Activated CD8-positive, alpha-beta memory T cell treated with anti-CD3 and anti-CD28 coated beads, Interleukin-2, amount 50 U/mL, for 4 hours (primary cell): Measurements from ENCODE around the gene CDC20.
A peak's percentile ranks its signal among the peaks of the same experiment; 100 is the strongest.
"Not testable (repeated sequence)": the region's sequence is repeated elsewhere in the genome, so short reads cannot be mapped to it uniquely, and the experiment has no call there.

Experiments
- DNase-seq: peaks from one replicate; pipeline ENCODE4 v3.0.0-alpha.2; 2020

The CDC20 gene

DNA sequence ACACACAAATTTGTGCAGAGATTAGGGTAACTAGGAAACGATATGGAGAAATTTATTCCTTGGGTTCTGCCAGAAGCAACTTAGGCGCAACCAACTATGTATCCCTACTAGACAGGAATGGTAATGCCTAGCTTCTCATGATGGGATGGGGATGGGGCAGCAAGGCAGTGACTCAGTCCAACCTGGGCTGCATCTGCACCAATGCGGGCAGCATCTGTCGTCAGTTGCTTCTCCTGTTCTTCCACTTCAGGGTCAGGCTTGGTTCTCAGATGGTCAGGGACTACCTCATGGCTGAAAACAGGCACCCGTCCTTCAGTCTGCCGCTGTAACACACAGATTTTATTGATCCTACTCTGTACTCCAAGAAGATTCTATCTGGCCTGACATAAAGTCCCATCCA is 27.9 kb downstream of the CDC20 start:
- no peak for DNase-seq

DNA sequence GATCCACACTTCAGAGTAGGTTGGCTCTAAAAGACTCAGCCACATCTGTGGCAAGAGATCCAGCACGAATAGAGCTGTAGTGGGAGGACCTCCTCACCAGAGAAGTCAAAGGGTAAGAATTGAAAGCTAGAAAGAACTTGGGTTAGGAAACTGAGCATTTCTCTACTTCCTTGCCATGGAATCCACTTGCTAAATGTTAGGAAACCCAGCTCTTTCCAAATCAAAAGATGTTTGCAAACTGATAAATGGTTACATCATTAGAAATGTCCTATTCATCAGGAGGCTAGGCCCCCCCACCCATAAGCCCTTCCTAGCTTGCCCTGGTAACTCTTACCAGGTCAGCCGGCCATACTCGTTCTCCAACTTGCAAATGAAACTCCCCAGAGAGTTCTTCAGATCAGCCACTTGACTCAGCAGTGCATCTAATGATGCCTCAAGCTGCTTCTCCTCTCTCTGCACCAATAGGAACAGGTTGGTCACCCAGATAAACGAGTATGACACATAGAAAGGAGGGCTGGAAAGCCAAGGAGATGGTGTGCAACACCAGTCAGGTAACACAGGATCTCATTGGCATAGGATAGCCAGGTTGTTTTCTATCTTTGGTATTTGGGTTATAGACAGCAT is 29.3 kb downstream of the CDC20 start:
- no peak for DNase-seq

DNA sequence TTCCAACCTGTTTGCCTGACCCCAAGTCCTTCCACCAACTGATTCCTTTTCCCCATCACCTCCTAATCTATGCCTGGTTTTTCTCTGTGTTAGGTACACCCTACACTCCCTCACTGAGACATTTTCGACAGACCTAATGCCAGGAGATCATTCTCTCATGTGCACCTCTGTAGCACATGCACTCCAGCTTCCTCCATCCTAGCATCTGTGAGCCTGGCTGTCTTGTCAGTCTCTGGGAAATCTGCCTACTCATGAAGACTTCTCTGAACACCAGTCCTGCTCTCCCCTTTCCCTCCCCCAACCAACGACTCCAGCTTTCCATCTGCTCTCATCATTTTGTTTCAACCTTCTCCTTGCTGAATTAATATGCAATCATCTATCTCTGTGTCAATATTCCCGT is 29.8 kb downstream of the CDC20 start:
- no peak for DNase-seq

DNA sequence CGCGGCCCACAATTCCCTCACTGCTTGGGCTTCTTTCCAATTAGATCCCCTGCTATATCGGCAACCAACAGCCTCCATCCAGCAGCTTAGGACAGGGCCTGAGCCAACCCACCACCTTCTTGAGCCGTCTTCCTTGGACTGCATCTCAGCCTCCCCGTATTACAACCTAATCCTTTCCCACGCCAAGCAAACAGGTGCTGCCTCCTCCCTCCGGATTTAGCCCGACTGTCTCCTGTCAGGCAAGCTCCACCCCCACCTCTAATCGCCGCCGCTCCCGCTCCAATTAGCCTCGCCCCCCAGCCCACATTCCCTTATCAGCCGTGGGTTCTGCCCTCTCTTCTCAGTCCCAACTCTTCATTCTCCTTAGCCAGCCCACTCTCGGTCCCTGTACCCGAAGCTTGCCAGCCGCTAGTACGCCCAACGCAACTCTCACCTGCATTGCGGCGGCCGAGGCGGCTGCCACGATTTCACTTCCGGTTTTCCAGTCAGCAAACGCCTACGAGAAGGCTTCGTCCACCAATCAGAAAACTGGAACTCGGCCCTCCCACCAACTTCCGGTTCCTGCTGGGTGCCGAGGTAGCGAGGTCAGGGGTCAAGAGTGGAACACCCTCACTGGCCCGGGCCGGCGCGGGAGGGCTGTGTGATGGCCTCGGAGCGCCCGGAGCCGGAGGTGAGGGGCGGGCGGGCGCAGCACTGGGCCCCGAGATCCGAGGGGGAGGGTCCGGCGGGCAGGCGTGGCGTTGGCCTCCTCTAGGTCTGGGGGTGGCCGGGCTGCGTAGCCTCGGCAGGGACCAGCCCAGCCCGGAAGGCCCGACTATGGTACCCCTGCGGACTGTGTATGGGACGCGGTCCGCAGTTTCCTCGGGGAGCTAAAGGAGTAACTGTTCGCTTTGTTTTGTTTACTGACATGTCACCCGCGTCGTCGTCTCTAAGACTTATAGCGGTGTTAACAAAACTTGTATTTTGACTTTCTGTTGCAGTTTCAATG is 30.8 kb downstream of the CDC20 start, which contains the start of the genes MED8 and SZT2:
TSS of gene MED8 (minus strand) at position 475 of the 988 bp plus-strand sequence. CDS start at position 439, 36 bp downstream.
TSS of gene SZT2 (plus strand) at position 574 of the 988 bp plus-strand sequence. CDS start at position 644, 70 bp downstream.
- DNase-seq = peak; percentile 93

DNA sequence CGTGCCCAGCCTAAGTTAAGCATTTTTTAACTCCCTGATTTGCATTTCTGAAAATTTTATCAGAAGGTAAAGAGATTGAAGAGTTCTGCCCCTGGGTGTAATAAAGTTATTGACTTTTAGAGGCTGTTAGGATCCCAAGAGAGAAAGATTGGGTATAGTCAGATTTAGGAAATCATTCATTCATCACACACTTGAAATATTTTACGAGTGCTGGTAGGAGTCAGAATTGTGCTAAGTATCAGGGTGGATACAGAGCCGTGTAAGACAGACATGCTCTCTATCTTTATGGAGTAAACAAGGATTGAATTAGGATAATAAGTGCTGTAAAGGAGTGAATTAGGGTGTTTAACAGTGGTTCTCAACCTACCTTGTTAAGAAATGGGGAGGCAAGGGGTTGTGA is 33.9 kb downstream of the CDC20 start:
- DNase-seq = no peak

DNA sequence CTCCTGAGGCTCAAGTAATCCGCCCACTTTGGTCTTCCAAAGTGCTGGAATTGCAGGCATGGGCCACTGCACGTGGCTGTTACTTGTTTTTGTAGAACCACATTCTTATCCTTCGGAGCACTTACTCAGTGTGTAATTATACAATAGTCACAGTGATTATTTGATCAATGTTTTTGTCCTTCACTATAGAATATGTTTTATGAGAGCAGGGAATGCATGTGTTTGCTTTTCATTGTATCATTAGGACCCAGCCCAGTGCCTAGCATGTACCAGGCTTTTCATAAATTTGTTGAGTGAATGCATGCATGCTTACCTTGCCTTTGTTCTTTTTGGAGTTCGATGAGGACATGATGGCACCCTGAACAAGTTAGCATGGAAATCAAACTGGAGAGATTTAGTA is 36.7 kb downstream of the CDC20 start:
- DNase-seq = no peak

DNA sequence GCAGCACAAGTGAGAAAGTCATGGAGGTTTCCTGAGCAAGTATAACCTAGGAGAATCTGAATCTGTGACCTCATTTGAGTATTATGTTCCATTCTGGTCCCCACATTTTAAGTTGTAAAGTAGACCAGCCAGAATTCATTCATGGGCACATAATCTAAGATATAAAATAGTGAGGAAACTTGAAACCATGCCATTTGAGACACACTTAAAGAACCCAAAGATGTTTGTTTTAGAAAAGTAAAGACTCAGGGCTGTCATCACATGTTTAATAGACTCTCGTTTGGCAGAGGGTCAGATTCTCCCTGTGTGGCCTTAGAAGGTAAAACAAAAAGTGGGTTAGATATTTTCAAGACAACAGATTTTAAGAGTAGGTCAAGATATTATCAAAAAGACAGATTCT is 37.3 kb downstream of the CDC20 start:
- DNase-seq = no peak

DNA sequence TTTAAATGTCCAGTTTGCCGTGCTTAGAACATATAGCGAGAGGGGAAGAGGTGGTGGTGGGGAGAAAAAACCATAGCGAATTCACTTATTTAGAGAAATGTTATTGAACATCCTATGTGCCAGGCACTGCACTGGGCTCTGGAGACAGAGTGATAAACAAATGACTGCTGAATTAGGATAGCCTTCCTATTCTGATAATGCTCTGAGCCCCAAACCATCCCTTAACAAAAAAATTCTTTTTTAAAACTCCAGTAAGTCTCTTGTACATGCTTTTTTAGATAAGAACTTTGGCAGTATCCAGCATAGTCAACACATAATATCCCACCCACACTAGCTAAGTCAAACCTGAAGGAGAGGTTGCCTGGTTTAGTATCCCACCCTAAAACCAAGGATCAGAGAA is 39.4 kb downstream of the CDC20 start:
- DNase-seq = no peak

DNA sequence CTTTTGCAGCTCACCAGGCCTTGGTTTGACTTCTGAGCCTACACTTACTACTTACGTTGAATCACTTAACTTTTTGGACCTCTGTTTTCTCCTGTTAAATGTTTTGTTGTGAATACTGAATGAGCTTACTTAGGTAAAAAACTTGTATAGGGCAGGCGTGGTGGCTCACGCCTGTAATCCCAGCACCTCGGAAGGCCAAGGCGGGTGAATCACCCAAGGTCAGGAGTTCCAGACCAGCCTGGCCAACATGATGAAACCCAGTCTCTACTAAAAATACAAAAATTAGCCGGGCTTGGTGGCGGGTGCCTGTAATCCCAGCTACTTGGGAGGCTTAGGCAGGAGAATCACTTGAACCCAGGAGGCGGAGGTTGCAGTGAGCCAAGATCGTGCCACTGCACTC is 41.7 kb downstream of the CDC20 start:
- not testable (repeated sequence) for DNase-seq

DNA sequence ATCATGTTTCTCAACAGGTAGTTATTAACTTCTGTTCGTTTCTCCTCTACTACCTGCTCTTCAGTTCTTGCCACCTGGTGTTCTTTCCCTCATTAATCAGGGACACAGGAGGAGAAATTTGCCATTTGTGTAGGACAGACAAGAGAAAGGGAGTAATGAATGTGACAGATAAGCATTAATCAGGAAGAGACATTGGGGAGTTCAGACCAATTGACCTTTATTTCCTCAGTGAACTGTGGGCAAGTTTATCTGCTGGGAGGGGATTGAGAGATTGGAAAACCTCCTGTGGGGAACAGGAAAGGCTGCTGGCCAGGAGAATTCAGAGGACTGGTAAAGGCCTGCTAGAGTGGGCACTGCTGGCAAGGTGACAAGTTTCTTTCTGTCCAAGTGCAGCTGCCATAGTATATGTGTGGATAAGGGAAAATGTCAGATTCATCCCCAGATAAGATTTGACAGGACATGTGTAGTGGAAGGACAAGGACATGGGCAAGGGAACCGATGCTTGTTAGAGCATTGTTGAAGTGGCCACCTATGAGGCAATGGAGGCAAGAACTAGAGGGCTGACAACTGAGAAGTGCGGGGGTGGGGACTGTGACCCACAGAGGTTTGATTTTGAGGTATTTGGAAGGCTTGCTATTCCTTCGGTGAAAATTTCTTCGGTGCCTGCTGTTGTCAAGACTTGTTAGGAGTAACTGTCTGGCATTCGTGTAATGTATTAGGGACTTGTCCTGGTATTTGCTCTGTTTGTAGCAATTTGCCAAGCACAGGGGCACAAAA is 43.5 kb downstream of the CDC20 start:
- no peak for DNase-seq

DNA sequence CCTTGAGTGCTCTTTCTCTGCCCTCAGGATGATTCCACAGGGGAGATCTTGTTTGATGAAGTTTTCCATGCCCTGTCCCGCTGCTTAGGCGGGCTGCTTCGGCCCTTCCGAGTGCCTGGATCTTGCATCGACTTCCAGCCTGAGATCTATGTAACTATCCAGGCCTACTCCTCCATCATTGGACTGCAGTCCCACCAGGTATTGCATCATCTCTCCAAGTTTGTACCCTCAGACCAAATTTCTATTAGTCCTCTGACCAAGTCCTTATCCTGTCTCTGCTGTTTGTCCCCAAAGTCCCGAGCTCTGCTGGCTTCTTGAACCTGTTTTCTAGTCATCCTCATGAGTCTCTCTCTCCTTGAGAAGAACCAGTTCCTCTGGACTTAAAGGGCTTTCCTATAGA is 45.6 kb downstream of the CDC20 start:
- DNase-seq = no peak

DNA sequence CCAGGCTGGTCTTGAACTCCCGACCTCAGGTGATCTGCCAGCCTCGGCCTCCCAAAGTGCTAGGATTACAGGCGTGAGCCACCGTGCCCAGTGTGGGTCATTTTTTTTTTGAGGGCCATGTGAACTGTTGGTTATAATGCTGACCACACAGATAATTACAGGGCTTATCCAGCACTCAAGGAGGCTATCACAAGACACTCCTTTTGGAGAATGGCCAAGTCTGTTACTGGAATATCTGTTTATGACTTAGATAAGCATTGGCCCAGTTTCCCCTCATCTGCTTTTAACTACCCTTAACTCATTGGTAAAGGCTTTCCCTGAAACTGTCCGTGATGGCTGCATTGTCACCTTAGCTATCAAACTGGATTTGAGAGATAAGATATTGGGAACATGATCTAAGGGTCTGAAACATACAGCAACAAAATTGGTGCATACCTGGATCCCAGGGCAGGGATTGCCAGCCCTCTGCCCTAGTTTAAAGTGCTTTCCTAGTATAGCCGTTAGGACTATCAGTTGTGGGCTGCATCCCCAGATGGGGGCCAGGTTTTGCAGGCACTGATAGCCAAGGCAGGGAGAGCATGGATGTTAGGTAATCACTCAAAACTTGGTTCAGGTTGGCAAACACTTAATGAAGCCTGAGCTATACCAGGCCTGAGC is 46.6 kb downstream of the CDC20 start:
- DNase-seq = no peak

DNA sequence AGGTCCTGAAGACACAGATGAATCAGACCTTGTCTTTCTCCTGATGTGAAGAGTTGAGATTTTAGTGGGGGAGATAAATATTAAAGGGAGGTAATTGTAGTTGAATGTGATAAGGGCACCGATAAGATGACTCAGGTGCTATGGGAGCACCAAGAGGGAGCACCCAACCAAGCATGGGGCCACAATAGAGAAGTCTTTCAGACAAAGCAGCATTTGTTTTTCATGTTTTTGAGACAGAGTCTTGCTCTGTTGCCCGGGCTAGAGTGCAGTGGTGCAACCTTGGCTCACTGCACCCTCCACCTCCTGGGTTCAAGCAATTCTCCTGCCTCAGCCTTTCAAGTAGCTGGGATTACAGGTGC is 47.1 kb downstream of the CDC20 start:
- no peak for DNase-seq

DNA sequence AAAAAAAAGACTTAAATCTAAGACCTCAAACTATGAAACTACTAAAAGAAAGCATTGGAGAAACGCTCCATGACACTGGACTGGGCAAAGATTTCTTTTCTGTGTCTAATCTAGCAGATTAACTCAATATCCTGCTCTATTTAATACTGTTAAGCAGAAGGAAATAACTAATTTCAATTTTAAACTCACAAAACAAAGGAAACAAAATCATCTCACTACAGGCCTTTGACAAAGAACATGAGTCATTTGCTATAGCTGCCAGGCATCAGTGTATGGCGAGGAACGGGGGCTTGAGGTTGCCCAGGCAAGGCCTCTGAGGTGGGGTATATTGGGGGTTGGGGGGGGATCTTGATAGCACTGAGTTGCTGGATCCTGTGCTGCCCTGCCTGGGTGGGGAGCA is 51.8 kb downstream of the CDC20 start:
- no peak for DNase-seq
